HG03139 (cell line): ENCODE results near the gene PCK1.
"Not testable (repeated sequence)": the region's sequence is repeated elsewhere in the genome, so short reads cannot be mapped to it uniquely, and the experiment has no call there.

Source experiments
- ATAC-seq: cut with Tn5 transposase; IDR thresholded peaks from one replicate; pipeline ENCODE4 v1.9.1; 2021; ENCODE audit not compliant: unreplicated experiment

Gene PCK1

DNA sequence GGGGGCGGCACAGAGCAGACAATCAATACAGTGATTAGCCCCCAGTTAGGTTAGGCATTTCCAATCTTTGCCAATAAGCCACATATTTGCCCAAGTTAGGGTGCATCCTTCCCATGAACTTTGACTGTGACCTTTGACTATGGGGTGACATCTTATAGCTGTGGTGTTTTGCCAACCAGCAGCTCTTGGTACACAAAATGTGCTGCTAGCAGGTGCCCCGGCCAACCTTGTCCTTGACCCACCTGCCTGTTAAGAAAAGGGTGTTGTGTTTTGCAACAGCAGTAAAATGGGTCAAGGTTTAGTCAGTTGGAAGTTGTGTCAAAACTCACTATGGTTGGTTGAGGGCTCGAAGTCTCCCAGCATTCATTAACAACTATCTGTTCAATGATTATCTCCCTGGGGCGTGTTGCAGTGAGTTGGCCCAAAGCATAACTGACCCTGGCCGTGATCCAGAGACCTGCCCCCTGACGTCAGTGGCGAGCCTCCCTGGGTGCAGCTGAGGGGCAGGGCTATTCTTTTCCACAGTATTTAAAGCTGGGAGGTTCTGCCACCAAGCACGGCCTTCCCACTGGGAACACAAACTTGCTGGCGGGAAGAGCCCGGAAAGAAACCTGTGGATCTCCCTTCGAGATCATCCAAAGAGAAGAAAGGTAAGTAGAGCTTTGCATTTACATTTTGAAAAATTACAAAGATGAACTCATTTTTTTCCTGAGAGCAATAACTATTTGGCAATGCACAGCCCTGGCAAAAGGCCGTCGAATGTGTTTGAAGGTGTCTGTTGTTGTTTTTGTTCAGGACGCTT lies at the start of gene PCK1:
Gene PCK1, plus strand, starts transcription at position 557 of the 802 bp plus-strand sequence. CDS start 302 bp downstream, outside the sequence.
- no peak for ATAC-seq

- ATAC-seq = not testable (repeated sequence)
Measured at GRCh38 chr20:57511709-57512108, 49.2 kb upstream of the PCK1 start.

GRCh38 chr20:57512432-57512831 lies 48.5 kb upstream of the PCK1 start:
- ATAC-seq = no peak

DNA sequence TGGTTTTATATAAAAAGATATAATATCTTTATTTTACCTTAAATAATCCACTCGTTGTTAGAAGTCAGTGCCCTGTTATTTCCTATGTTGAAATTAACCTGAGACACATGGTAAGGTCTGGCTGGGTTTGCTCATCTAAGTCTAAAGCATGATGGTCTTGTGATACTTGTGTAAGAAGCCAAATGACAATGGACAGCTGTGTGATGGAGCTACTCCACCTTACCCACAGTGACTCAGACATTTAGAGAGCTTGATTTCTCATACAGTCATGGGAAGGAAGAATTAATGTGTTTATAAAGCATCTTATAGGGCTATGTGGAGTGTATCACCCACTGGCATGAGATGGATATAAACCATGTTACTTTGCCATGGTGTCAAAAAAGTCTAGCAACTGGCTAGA lies 47.7 kb upstream of the PCK1 start:
- ATAC-seq = no peak

DNA sequence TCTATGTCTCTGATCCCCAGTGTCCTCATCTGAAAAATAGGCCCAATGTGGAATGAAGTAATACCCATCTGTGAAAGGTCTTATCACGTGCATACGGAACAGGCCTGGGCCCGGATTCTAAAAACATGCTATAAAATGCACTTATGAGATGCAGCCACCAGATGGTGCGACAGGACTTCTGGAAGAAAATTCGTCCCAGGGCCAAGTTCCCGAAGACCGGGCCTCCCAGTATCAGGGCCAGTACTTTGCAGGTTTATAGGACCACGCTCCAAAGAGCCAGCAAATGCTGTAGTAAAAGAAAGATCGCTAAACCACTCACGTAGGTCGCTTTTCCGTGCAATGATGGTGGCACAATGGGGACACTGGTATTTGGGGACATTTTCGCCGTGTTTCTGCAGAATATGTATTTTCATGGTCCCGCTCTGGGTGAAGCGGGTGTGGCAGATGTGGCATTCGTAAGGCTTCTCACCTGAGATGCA lies 46.6 kb upstream of the PCK1 start:
- ATAC-seq = no peak

DNA sequence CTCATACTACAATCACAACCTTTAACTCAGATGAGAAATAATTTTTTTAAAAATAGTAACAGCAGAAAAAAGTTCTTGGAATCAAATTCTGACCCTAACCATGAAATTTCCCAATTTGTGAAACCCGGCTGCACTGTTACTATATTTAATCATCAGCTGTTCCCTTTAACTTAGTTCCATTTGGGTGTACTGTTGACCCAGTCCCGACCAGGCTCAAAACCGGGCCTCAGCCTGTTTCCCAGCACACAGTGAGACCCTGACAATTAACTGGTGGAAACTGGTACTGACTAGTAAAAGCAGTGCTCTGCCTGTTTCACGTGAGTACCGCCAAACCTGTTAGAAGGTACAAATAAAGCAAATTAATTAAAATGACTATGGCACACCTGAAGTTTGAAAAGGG lies 43.0 kb upstream of the PCK1 start:
- ATAC-seq = no peak

GRCh38 chr20:57522380-57523140 lies 38.4 kb upstream of the PCK1 start:
- no peak for ATAC-seq

- no peak for ATAC-seq
Measured at GRCh38 chr20:57523782-57524181, 37.1 kb upstream of the PCK1 start.

DNA sequence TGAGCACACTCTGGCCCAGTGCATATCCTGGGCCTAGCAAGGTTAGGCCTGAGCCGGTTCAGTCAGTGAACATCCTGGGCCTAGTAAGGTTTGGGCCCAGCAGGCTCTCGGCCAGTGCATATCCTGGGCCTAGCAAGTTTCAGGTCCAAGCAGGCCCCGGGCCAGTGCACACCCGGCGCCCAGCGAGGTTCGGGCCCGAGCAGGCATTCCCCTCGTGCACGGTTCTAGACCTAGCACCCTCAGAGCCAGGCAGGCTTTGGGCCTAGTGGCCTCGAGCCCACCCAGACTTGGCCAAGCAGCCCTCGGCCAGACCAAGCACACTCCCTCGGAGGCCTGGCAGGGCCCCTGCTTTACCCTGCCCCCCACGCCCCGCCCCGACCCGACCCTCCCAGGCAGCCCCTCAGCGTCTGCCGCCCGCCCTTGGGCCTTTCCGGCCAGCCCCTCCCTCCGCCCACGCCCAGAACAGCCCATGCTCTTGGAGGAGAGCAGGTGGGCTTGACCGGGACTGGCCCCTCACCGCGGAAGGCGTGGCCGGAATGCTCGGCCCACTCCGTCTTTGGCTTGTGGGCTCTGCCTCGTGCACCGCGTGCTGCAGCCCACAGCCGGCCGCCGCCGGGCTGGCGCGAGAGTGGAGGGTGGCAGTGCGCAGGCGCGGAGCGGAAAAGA lies 36.3 kb upstream of the PCK1 start, which contains the start of gene CTCFL:
Gene CTCFL, minus strand, starts transcription at position 630 of the 666 bp plus-strand sequence. CDS start 935 bp downstream, outside the sequence.
- ATAC-seq = no peak

- ATAC-seq = no peak
Measured at GRCh38 chr20:57525328-57526086, 35.4 kb upstream of the PCK1 start.

GRCh38 chr20:57526087-57526884 lies 34.6 kb upstream of the PCK1 start:
- no peak for ATAC-seq

- no peak for ATAC-seq
Measured at GRCh38 chr20:57526885-57527460, 33.9 kb upstream of the PCK1 start.

DNA sequence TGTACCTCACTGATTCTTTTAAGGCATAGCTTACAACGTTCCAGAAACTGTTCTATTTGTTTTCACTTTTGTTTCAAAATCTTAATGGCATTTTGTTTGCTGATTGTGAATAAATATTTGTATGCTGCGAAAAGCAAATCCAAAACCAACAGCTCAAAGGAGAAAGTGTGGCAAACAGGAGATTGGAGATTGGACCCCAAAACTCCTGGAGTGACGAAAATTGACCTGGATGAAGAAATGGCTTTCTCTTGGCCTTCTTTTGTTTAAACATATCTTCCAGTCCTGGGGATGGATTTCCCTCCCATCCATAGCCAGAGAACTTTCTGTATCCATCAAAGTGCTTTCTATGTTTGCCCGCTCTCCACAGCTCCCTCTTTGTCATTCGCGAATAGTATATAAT lies 33.2 kb upstream of the PCK1 start:
- ATAC-seq = no peak

DNA sequence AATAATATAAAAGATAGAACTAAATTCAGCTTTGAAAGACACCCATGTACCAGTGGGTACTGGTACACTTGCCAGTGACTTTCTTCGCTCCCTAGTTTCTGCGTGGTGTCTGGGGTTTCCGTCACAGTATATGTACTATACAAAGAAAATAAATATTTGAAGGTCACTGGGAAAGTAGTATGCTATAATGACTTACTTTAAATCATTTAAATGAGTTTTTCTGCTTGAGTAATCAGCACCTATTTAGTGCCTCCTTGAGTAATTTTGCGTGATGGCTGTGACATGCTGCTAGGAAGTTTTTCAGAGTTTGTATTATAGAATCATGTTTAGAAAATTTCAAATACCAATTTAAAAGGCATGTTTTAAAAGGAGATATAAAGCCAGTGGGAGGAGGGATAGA lies 32.8 kb upstream of the PCK1 start:
- no peak for ATAC-seq

GRCh38 chr20:57529160-57529585 lies 31.7 kb upstream of the PCK1 start:
- no peak for ATAC-seq

DNA sequence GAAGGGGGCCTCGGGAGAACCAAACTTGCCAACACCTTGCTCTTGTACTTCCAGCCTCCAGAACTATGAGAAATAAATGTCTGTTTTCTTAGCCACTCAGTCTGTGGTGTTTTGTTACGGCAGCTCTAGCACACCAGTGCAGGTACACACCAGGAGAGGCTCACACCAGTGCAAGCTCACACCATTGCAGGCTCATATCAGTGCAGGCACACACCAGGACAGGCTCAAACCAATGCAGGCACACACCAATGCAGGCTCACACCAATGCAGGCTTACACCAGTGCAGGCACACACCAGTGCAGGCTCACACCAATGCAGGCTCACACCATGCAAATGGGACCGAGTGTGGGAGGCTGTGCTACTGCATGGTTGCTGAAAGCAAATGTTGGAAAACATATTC lies 31.1 kb upstream of the PCK1 start:
- no peak for ATAC-seq

GRCh38 chr20:57530327-57530981 lies 30.5 kb upstream of the PCK1 start:
- ATAC-seq = no peak

GRCh38 chr20:57532104-57532503 lies 28.8 kb upstream of the PCK1 start:
- ATAC-seq = no peak

DNA sequence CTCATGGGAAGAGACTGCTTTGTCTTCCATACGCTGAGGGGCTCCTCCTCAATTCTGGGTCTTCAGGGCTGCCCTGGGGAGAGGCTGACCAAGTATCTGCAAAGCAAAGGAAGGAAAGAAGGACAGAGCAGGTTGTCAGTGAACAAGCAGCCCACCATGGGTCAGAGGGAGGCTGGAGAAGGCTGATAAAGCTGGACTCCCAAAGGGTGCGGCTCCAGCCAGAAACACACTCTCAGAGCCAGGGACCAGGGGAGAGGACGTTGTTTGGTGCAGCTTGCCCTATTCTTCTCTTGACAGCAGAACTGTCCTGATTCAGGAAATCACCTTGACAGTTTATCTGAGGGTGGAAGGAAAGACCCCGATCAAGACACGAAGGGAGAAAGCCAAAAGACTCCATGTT lies 25.6 kb upstream of the PCK1 start:
- no peak for ATAC-seq
